Sigmoid colon (tissue), 4 donors: ENCODE data around the gene COL4A1.

Experiments
- EP300 ChIP-seq, 4 donors: sonication (generic); formaldehyde crosslinking; IDR thresholded peaks; one replicate each; pipeline ENCODE4 v1.6.1; 2017; ENCODE audit warnings: antibody characterized with exemption in 4 of 4
- POLR2A ChIP-seq, 2 donors: fragments of 450-650 bp; IDR thresholded peaks; one replicate each; pipeline ENCODE4 v1.6.1; 2016; ENCODE audit warnings: antibody characterized with exemption in 2 of 2, mild to moderate bottlenecking in 2 of 2, moderate library complexity in 2 of 2

- peak; percentile 19 to 88 (median 52) for TF ChIP-seq EP300 (IDR thresholded peaks at IDR 0.05)
- TF ChIP-seq POLR2A (IDR thresholded peaks at IDR 0.05): no peak
Measured at GRCh38 chr13:110216398-110217041, 90.4 kb downstream of the COL4A1 start.
